ENCODE data around the gene RECK.

RECK gene

DNA sequence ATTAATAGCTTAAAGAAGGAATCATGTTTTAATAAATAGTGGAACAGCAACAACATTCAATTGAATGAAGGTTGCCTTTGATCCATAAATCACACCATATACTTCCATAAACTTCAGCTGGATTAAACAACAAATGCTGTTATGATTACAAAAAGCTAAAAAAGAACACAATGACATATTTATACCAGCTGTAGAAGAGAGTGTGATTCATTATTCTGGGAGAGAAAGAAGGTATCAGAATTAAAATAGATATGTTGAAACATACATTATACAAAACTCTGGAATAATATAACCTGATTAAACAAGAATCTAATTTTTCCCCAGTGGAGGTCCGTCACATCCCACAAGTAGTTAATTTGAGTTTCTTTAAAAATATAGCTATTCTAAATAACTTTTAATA is 7.5 kb upstream of the RECK start:
- no peak for DNase-seq (ENCODE audit: low read depth)

DNA sequence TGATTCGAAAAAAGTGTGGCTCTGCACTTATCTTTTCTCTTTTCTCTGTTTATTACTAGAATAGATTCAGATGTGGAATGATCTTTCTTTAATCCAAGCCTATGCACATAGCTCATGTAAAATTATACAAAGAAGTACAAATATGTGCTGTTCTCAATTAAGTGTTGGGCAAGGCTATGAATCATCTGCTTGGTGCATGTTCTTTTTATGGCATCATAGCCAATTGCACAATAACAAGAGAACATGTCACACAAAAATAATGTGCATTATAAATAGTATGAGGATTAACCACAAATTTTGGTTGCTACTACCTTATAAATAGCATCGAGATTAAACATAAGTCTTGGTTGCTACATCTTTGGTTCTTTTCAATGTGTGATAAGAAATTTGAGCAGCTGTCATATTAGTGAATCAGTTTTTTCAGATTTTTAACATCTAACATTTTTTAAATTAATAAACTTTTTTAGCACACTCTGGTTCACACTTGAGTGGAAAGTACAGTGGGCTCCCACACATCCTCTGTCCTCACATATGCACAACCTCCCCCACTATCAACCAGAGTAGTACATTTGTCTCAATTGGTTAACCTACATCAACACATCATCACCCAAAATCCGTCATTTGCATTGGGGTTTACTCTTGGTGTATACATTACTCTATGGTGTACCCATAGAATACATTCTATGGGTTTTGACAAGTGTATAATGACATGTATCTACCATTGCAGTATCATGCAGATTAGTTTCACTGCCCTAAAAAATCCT is 6.8 kb upstream of the RECK start:
- DNase-seq (ENCODE audit: low read depth), result no peak

DNA sequence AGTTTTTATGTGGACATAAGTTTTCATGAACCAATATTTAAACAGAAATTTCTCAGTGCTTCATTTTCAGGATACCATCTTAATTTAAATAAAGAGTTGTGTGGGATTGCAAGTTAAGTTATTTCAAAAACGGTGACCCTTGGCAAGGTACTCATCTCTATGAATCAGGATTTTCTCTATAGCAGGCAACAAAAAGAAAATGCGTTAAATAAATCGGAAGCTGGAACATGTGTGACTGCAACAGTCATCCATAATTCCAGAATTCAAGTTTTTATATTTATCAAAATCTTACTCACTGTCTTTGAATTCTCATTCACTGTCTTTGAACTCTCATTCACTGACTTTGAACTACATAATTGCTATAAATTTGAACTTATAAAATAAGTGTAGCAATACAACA is 5.8 kb upstream of the RECK start:
- DNase-seq (ENCODE audit: low read depth), result no peak

DNA sequence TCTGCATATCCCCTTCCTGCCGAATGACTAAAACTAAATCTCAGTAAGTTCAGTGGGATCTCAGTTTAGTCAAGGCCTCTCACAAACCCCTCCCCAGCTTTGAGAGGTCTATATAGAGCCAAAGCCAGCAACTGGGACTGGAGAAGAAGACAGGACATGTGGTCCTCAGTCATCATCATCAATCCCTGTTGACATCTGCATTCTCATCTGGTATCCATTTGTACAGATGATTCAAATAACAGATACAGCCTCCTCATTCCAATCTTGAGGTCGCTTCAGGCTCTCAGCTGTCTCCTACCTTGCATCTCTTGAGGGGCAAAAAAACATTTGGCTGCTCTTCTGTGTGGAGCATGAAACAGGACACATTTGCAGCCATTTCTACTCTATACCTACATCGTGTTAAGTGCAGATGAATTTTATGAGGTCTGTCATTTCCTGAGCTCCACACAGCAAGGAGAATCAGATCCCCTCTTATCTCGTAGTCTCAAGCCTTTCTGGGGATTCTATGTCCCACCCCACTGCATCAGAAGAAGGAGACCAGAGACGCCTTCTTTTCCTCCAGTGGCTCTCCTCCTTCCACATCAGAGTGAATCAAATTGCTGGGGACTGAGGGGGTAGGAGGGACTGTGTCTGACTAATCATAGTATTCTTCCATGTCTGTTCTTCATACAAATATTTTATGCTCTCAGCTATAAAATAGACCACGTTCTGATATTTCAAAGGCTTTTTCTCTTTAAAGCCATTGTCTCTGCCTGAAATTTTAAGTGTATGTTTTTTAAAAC is 4.7 kb upstream of the RECK start:
- no peak for DNase-seq (ENCODE audit: low read depth)

- no peak for DNase-seq (ENCODE audit: low read depth)
These were observed 2.9 kb upstream of the RECK start for GRCh38 chr9:36033788-36034187.

DNA sequence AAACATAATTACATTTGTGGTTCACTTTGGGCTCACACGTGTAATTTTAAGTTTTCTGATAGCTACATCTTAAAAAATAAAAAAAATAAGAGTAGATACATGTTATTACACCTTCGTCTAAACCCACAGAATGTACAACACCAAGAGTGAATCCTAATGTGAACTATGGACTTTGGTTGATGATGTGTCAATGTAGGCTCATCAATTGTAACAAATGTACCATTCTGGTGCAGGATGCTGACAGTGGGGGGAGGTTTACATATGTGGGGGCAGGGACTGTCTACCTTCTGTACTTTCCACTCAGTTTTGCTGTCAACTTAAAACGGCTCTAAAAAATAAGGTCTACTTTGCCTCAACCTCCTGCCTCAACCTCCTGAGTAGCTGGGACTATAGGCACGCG is 2.5 kb upstream of the RECK start:
- no peak for DNase-seq (ENCODE audit: low read depth)

DNA sequence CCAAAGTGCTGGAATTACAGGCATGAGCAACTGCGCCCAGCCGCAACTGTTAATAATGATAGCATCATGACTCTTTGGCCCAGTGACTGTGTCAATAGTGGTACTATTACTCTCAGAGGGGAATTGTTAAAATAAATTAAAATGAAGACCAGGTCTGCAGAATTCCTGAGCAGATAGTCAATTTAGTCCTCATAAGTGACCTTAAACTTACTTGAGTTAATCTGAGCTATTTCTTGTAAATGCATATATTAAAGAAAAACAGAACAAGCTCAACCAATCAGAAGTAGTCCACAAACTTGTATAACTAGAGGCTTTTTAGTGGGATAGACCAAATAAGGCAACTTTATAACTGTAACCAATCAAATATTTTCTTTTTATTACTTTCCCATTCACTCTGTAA is 1.7 kb upstream of the RECK start:
- no peak for DNase-seq (ENCODE audit: low read depth)

GRCh38 chr9:36036253-36036779 is 397 bp upstream of the RECK start:
- no peak for DNase-seq (ENCODE audit: low read depth)

- DNase-seq (ENCODE audit: low read depth), result no peak
These were observed 923 bp downstream of the RECK start for GRCh38 chr9:36037549-36038122.

GRCh38 chr9:36039121-36039520 is 2.4 kb downstream of the RECK start:
- DNase-seq (ENCODE audit: low read depth), result no peak

GRCh38 chr9:36039696-36040095 is 3.0 kb downstream of the RECK start:
- DNase-seq (ENCODE audit: low read depth), result no peak

GRCh38 chr9:36040271-36040925 is 3.7 kb downstream of the RECK start:
- DNase-seq (ENCODE audit: low read depth), result no peak

GRCh38 chr9:36041506-36041905 is 4.8 kb downstream of the RECK start:
- no peak for DNase-seq (ENCODE audit: low read depth)

GRCh38 chr9:36045610-36046009 is 8.9 kb downstream of the RECK start:
- no peak for DNase-seq (ENCODE audit: low read depth)

DNA sequence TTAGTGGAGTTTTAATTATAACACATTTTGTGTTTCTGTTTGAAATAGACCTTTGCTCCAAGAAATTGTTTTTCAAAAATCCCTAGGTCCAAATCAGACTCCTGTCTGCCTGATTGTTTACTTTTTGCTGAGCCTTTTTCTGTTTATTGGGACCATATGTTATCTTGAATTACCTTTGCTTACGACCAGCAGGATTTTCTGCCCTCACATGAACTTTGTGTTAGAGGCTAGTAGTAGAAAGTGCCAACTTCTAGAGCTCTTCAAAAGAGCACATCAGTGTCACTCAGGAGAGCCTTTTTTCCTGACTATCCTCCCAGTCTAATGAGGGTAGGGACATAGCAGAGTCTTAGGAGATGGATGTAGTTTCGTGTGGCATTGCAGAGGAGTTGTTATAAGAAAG is 10.2 kb downstream of the RECK start:
- no peak for DNase-seq (ENCODE audit: low read depth)

GRCh38 chr9:36049408-36049807 is 12.7 kb downstream of the RECK start:
- DNase-seq (ENCODE audit: low read depth), result no peak

DNA sequence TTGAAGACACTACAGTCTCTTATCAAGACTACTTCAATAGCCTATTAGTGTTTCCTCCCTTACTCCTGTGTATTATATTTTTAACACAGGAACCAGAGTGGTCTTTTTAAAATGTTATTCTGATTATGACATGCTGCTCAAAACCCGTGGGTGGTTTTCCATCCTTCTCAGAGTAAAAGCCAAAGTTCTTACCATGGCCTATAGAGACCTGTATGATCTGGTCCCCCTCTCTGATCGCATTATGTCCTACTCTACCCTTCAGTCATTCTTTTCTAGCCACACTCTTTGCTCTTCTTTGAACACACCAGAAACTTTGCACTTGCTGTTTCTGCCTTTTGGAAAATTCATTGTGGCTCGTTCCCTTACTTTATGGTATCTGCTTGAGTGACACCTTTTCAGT is 13.8 kb downstream of the RECK start:
- DNase-seq (ENCODE audit: low read depth), result no peak

DNA sequence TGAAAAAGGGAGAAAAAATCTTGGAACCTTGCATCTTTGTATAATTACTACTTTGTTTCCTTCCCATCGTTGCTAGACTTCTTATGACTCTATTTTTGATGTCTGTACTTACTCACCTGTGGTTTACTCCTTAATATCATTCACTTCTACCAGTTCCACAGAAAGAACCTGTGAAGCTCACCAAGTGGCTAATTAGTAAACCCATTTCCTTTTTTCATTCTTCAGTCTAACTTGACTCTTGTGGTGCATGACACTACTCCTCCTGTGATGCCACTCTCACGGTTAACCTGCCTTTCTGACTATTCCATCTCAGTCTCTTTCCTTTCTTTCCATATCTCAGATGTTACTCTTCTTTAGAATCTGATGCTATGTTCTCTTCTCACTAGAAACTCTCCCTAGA is 14.6 kb downstream of the RECK start:
- DNase-seq (ENCODE audit: low read depth), result no peak

DNA sequence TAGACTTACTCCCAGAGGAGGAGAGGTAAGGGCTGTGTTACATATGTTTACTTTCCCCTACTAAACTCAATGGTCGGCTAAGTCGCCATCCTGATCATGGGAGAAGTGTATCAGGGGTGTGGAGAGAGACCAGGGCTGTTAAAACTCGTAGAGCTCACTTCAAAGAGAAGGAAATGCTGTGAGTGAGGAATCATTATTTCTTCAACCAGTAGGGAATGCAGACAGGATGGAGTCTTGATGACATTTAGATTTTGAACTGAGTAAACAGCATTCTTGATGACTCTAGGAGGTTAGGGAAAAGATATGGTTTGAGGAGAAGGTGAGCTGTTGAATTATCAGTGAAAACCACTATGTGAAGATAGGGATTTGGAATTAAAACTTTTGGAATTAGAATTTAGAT is 17.3 kb downstream of the RECK start:
- DNase-seq (ENCODE audit: low read depth), result no peak

GRCh38 chr9:36056896-36057295 is 20.2 kb downstream of the RECK start:
- DNase-seq (ENCODE audit: low read depth), result no peak

DNA sequence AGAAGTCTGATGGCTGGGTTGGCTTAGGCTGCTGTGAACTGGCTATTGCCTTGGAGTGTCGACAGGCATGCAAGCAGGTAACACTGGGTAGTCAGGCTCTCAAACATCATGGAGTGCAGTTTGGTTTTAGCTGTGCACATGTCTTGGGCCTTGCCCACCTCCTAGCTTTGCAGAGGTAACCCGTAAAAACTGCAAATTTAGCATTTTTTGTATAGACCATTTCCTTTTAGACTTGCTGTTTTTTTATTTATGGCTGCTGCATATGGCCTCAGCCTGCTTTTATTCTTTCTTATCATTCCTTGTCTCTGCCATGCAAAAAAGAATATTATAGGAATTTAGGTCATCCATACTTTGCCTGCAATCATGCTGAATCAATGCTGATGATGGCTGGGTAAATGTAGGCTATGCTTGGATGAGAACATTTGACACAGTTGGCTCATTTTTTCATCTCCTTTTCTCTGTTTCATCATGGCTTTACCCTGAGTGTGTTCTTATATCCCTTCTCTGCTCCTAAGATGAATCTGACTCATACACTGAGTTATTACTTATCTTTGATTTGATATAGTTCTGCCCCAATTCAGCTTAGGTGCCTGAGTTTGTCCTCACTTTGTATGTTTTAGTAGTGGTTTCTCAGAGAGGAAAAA is 27.2 kb downstream of the RECK start:
- no peak for DNase-seq (ENCODE audit: low read depth)

GRCh38 chr9:36064448-36065037 is 27.8 kb downstream of the RECK start:
- no peak for DNase-seq (ENCODE audit: low read depth)
